SKM-1 treated with dmso at 0.1 percent for 144 hours (cell line): ENCODE measurements around the gene EML6.

Source experiments
- DNase-seq: peaks from one replicate; lab custom pipeline; 2025; ENCODE audit not compliant: unreplicated experiment; lab: John Stamatoyannopoulos, UW

Gene EML6

DNA sequence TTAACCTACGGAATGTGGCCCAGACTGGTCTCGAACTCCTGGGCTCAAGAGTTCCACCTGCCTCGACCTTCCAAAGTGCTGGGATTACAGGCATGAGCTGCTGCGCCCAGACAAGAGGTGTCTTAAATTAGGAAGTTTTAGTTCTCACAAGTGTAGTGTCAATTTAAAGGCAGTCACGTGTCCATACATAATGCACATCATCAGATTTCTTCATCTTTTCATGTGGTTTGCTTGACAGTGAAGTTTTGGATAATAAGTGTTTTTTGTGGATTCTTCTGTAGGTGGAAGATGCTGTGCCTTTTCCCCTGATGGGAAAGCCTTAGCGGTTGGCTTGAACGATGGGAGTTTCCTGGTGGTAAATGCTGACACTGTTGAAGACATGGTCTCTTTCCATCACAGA, 179.3 kb downstream of the EML6 start:
- no peak for DNase-seq

- DNase-seq = peak; percentile 3
Measured at GRCh38 chr2:54903736-54904554, 180.5 kb downstream of the EML6 start.

DNA sequence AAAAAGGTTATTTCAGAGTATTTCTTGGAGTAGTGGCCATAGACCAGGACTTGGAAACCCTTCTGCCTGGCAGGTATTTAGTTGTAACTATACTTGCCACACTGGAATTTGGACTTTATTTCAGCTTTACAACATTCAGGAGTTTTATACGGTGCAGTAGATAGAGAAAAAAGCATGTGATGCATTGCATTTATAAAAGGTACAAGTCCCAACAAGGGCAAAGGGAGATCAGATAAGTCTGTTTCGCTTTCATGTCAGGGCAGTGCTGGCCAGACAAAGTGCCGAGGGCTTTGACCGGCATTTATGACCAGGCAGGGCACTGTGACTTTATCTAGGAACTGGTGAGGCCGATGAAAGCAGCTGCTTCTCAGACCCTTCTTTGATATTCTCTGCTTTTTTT, 181.4 kb downstream of the EML6 start:
- DNase-seq = no peak

- no peak for DNase-seq
Measured at GRCh38 chr2:54906716-54907115, 183.3 kb downstream of the EML6 start.

- no peak for DNase-seq
Measured at GRCh38 chr2:54907663-54908062, 184.2 kb downstream of the EML6 start.

DNA sequence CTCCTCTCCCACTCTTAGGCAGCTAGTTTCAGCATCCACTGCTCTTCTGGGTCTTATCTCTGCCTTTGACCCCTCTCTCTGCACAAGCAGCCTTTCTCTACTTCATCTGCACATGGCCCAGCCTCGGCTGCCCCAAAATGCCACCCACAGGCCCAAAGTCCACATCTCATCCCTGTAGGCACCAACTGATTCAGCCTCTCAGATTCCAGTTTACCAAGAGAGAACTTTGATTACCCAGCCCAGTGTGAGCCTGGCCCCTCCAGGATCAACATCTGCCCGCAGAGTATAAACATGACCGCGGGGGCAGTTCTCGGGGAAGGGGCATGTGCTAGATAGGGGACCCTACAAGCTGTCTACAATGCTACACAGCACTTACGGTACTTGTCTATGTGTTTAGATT, 185.1 kb downstream of the EML6 start:
- DNase-seq = no peak

- no peak for DNase-seq
Measured at GRCh38 chr2:54909001-54909400, 185.5 kb downstream of the EML6 start.

- no peak for DNase-seq
Measured at GRCh38 chr2:54912305-54912704, 188.8 kb downstream of the EML6 start.

DNA sequence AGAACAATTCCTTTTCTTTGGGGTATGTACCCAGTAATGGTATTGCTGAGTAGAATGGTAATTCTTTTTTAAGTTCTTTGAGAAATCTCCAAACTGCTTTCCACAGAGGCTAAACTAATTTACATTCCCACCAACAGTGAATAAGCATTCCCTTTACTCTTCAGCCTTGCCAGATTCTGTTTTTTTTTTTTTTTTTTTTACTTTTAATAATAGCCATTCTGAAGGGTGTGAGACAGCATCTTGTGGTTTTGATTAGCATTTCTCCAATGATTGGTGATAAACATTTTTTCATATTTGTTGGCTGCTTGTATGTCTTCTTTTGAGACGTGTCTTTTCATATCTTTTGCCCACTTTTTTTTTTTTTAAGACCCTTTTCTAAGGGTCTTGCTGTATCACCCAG, 189.4 kb downstream of the EML6 start:
- DNase-seq = no peak

GRCh38 chr2:54914637-54915036, 191.2 kb downstream of the EML6 start:
- no peak for DNase-seq

GRCh38 chr2:54915101-54915500, 191.6 kb downstream of the EML6 start:
- DNase-seq = no peak

DNA sequence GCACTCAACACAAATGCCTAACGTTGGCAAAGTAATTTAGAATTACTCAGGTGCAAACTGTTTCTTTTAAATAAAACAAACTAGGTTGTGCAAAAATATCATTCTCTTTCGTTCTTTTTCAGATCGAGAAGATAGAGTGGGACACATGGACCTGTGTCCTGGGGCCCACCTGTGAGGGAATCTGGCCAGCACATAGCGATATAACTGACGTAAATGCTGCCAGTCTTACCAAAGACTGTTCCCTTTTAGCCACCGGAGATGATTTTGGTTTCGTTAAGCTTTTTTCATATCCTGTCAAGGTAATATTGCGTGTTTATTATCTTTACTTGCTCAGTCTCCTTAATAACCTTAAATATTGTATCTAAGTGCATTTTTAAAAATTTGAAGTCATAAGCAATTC, 193.2 kb downstream of the EML6 start:
- no peak for DNase-seq

DNA sequence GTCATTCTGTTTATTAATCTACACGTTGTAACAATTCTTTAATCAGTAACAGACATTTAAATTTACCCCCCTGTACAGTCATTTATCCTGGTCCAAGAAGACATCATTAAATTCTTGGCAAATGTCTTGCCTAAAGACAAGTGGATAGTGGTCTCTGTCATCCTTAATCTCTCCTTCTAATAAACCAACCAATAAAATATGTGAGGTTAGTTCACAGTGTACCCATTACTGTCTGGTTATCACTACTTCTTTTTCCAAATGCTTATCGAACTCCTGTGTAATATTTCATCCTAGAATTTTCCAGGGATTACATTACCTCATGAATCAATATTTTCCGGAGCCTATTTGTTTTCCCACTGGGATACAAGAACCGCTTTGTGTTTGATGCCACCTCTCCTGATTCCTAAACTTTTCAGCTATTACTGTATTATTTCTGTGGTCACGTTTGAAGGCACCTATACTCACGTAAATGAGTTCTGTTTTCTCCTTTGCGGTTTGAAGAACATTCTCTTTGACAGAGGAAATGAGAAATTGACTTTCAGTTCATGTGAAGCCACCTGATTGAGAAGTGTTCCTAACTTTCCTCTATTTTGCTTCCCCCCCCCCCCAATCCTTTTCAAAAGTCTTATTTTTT, 195.3 kb downstream of the EML6 start:
- no peak for DNase-seq

- no peak for DNase-seq
Measured at GRCh38 chr2:54920660-54921059, 197.2 kb downstream of the EML6 start.

DNA sequence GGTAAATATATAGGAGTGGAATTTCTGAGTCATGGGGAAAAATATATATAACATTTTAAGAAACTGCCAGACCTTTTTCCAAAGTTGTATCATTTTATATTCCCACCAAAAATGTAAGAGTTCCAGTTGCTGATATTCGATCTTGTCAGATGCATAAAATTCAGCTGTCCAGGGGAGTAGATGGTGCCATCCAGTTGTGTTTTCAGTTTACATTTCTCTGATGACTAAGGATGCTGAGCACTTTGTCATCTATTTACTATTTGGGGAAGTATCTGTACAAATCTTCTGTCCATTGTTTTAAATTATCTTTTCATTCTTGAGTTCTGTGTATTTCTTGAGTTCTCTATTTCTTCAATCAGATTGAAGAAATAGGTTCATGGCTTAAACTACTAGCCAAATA, 200.7 kb downstream of the EML6 start:
- no peak for DNase-seq

GRCh38 chr2:54925022-54925421, 201.6 kb downstream of the EML6 start:
- DNase-seq = no peak

DNA sequence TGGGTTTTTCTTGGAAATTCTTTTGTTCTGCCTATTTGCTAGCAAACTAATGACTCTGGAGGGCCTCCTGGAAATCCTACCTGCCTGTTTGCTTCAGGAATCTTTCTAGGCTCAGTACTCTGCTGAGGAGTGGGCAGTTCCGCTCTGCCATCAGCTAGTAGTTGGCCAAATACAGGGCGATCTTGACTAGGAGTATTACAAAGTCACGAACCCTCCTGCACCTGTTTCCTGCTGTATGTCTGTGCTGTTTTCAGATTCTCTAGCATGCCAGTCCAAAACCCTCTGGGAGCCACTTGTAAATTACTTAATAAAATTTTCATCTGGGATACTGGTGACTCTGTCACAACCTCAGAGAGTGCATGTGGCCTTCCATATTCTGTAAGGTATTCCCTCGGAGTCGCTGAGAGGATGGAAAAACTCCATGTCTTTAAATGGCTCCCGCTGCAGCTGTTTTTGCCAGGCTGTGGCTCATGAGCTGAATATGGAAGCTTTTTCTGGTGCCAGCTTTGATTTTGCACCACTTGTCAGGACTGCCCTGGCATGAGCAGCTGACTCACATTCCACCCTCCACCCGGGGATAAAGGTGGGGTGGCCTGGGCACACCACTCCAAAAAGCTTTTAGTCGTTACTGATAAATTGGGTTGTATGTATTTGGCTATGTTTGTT, 203.8 kb downstream of the EML6 start:
- DNase-seq = no peak

DNA sequence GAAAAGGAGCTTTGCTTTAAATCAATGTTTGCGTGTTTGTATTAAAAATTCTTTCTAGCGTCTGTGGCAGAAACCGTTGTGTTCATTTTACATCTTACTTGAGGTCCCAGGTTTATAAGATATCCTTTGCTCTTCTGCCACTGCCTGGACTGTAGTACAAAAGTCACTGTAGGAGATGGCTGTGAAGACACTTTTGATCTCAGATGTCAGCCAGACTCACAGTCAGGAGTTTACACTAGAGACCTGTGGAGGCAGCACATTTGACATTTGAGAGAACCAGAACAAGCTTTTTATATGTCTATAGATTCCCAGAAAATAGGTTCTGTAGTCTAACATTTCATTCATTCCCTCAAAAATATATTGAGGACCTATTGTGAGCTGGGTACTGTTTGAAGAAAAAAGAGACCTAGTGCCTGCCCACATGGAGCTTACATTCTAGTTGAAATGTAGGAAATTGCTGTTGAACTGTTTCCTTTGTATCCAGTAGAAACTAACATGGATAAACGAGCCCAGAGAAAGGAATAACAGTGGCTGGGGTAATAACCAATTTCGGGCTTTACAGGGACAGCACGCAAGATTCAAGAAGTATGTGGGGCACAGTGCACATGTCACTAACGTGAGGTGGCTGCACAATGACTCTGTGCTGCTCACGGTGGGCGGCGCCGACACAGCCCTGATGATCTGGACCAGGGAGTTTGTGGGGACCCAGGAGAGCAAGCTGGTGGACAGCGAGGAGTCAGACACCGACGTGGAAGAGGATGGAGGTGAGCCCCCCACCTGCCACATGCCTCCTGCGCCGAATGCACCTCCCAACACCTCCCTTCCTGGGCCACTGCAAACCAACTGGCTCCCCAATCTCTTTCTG, 204.5 kb downstream of the EML6 start:
- no peak for DNase-seq

GRCh38 chr2:54928719-54929118, 205.3 kb downstream of the EML6 start:
- DNase-seq = no peak

- DNase-seq = no peak
Measured at GRCh38 chr2:54931473-54931872, 208.0 kb downstream of the EML6 start.

DNA sequence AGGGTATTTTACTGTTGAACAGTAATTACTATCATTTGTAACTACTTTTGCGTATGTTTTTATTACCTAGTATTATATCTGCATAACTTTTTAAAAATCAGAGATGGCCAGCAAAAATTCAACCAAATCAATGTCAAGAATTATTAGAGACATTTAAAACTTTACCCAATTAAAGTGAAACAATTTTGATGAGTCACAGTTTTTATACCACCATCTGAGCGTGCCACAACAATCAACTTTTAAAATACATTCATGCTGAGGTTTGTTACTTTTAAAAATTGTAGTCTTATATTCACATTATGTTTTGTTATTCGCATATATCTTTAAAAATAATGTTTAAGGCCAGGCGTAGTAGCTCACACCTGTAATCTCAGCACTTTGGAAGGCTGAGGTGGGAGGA, 211.9 kb downstream of the EML6 start:
- DNase-seq = no peak
